ENCODE data around the gene IMPG2.

GRCh38 chr3:101284757-101285156 lies 35.6 kb downstream of the IMPG2 start:
- no peak for TF ChIP-seq CTCF (IDR thresholded peaks at IDR 0.05)
- no peak for TF ChIP-seq EZH2 (IDR thresholded peaks at IDR 0.05; ENCODE audit: borderline replicate concordance, insufficient read depth, low read depth, low read length, poor library complexity, severe bottlenecking)
